Activated T-helper 2 cell treated with anti-CD3 and anti-CD28 coated beads, Interferon-gamma antibody, Interleukin-2, Interleukin-4, amounts not matched to agents 10 μg/mL and 5 μg/mL and 100 μg/mL, durations not matched to agents 14 hours and 24 hours and 36 hours (primary cell): ENCODE measurements around the gene ZNHIT6. TPM values are rescaled to one million over a fixed set of nuclear protein-coding genes. Genes with fewer than 3 reads are reported as not detected.

ENCODE experiments used
- DNase-seq: peaks from one replicate; pipeline ENCODE4 v3.0.0; 2021; ENCODE audit warnings: low spot score
- H3K27ac Mint-ChIP-seq: one replicate; pipeline ENCODE4 v1.8.0; 2021; ENCODE audit warnings: mixed read lengths
- H3K27me3 Mint-ChIP-seq: one replicate; pipeline ENCODE4 v1.8.0; 2021; ENCODE audit warnings: low read depth, mixed read lengths
- H3K36me3 Mint-ChIP-seq: one replicate; pipeline ENCODE4 v1.8.0; 2021; ENCODE audit warnings: low read depth, mixed read lengths
- H3K4me1 Mint-ChIP-seq: one replicate; pipeline ENCODE4 v1.8.0; 2021; ENCODE audit warnings: low read depth, mixed read lengths
- H3K4me3 Mint-ChIP-seq: one replicate; pipeline ENCODE4 v1.8.0; 2021; ENCODE audit warnings: low read depth, mild to moderate bottlenecking, moderate library complexity, mixed read lengths
- H3K9me3 Mint-ChIP-seq: one replicate; pipeline ENCODE4 v1.8.0; 2021; ENCODE audit warnings: mixed read lengths
- intact Hi-C: fragments of 100-400 bp; cut with micrococcal nuclease; formaldehyde crosslinking; loops from one replicate; pipeline ENCODE4 v1.15.1; 2023
- total RNA-seq: library from RNA; stranded (reverse); gene quantifications from 2 replicates; pipeline ENCODE4 v1.2.3, GENCODE V29; 2022

ZNHIT6 gene
- total RNA-seq, 1 donor from 2014 or later = 21.8 TPM

DNA sequence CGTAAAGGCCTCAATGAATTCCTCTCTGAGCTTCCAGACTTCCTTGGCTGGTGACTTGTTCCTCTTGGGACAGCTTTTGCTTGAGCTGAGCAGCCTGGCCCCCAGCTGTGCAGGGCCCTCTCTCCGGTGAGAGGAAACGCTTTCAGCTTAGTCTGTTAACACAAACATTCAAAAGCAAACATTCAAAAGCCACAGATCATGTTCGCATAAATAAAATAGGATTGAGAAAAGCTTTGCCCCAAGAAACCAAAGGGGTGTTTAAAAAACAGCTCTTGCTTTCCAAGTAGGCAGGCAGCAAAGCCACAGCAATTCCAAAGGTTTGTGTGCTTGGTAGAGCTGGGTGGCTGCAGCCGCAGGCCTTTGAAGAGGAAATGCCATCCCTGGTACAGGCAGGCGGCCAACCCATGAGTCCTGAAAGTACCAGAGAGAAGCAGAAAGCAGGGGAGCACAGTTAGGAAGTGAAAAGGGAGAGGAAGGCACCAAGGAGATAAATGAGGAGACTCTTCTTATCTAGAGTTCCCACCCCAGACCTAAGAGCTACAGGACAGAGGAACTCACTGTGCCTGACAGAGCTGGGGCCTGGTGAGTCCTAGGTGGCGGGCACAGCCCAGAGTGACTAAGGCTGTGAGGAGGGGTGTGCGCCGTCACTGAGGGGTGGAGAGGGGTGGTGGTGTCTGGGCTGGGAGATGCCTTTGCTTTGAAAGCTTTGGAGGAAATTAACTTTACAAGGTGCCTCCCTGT lies 79.3 kb downstream of the ZNHIT6 start:
- intact Hi-C loops = no loop called here
- H3K4me3 Mint-ChIP-seq = no peak overlapping the region
- peaks cover 6% of the 10 kb centered on the region for H3K9me3 Mint-ChIP-seq
- no peak for DNase-seq
- H3K27ac Mint-ChIP-seq = no peak overlapping the region
- no peaks in the 10 kb centered on the region for H3K4me1 Mint-ChIP-seq
- peaks cover 8% of the 10 kb centered on the region for H3K36me3 Mint-ChIP-seq
- H3K27me3 Mint-ChIP-seq = no peaks in the 10 kb centered on the region

DNA sequence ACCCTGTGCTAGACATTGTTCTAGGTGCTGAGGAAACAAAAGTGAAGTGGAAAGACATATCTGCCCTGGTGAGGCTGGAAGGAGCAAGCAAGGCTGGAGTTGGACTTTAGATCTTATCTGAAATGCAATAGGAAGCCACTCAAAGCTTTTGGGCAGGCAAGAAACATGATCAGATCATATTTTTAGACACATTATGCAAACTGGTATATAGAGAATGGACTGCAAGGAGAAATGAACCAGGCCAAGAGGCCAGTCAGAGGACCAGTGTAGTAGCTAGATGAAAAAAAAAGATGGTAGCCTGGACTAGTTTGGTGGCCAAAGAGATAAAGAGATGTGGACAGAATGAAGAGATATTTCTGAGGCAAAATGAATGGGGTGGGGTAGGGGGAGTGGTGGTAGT lies 81.4 kb downstream of the ZNHIT6 start:
- H3K36me3 Mint-ChIP-seq = peaks cover 16% of the 10 kb centered on the region
- no peak for DNase-seq
- intact Hi-C loops = no loop called here
- H3K9me3 Mint-ChIP-seq = peaks cover 16% of the 10 kb centered on the region
- H3K27ac Mint-ChIP-seq = no peak overlapping the region
- H3K27me3 Mint-ChIP-seq = no peaks in the 10 kb centered on the region
- H3K4me3 Mint-ChIP-seq = no peak overlapping the region
- H3K4me1 Mint-ChIP-seq = peaks cover 7% of the 10 kb centered on the region

DNA sequence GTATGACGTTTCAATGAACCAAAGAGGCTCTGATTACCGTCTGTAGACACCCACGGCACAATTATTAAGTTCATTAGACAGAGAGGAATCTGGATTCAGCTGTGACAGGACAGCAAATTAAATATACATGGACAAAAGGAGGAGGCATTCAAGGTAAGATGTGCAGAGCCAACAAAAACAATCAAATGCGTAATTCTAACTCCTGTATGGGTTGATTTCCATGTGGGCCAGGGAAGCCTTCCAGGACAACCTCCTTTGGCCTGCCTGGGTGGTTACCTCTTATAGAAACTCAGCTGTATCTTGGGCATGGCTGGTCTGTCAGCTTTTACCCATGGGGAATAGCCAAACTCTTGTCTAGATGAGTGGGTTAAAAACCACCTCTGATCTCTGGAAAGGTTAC lies 83.9 kb downstream of the ZNHIT6 start:
- DNase-seq = no peak
- Mint-ChIP-seq H3K27ac (no peak overlapping the region), H3K9me3 (peaks cover 33% of the 10 kb centered on the region), H3K36me3 (peaks cover 21% of the 10 kb centered on the region), H3K4me3 (no peak overlapping the region), H3K27me3 (no peaks in the 10 kb centered on the region), H3K4me1 (peaks cover 7% of the 10 kb centered on the region)
- intact Hi-C loops = loop anchor here (5.0 kb wide), 1 partner anchor 47 kb away; no protein-coding TSS in a partner anchor

DNA sequence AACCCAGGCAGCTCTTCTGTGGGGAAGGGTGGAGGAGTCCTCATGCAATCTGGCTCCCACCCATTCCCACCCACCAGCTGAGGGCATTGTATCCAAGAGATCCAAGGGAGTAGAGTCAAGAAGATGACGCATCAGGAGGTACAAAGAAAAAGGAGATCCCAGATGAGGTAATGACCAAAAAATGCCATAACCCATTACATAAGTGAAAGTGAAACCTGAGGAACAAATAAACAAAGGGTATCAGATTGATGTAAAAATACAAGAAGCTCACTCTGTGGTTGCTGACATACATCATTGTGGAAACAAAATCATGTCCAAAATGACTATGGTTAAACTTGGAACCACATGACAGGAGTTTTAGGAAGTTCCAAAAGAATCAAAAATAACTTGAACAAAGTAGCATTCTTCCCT lies 85.2 kb downstream of the ZNHIT6 start:
- intact Hi-C loops = loop anchor here (5.0 kb wide), 1 partner anchor 46 kb away; no protein-coding TSS in a partner anchor
- H3K9me3 Mint-ChIP-seq = peaks cover 33% of the 10 kb centered on the region
- peaks cover 21% of the 10 kb centered on the region for H3K36me3 Mint-ChIP-seq
- H3K27ac Mint-ChIP-seq = no peak overlapping the region
- no peak for DNase-seq
- peaks cover 7% of the 10 kb centered on the region for H3K4me1 Mint-ChIP-seq
- no peak overlapping the region for H3K4me3 Mint-ChIP-seq
- H3K27me3 Mint-ChIP-seq = no peaks in the 10 kb centered on the region

DNA sequence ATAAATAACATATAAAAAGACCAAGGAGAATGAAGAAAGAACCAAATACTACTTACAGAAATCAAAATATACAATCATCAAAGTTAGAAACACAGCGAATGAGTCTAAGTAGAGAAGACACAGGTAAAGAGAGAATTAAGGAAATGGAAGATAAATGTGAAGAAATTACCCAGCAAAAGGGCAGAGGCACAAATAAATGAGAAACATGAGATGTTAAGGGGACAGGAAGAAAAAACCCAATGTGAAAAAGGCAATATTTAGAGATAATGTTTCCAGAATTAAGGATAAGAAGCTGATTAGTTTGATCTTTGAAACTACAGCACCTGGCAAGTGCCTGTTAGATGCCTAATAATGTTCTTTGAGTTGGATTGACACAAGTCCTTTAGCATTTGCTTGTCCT lies 86.8 kb downstream of the ZNHIT6 start:
- peaks cover 7% of the 10 kb centered on the region for H3K4me1 Mint-ChIP-seq
- no peak for DNase-seq
- H3K27me3 Mint-ChIP-seq = no peaks in the 10 kb centered on the region
- peaks cover 13% of the 10 kb centered on the region for H3K36me3 Mint-ChIP-seq
- intact Hi-C loops = loop anchor here (5.0 kb wide), 1 partner anchor 44 kb away; no protein-coding TSS in a partner anchor
- no peak overlapping the region for H3K4me3 Mint-ChIP-seq
- peaks cover 33% of the 10 kb centered on the region for H3K9me3 Mint-ChIP-seq
- no peak overlapping the region for H3K27ac Mint-ChIP-seq

DNA sequence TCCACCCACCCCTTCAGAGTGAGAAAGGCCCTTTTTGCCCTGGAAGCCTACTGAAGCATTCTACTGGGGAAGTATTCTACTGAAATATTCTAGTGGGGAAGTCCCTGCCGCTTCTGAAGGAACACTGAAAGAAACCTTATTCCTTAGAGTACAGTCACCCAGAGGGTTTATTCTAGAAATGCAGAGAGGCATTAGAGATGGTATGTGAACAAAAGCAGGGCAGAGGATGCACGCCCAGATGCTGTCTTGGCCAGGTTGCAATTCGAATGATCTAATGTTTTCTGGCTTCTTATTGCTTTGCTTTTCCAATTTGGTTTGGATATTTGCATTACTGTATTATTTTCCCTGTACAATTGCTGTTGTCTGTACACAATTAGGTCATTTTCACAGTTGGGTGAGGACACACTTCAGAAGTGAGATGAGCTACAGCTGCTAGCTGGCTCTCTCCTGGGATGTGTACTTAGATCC lies 90.6 kb downstream of the ZNHIT6 start:
- intact Hi-C loops = no loop called here
- Mint-ChIP-seq H3K4me1 (peaks cover 3% of the 10 kb centered on the region), H3K36me3 (peaks cover 10% of the 10 kb centered on the region), H3K27me3 (peaks cover 1% of the 10 kb centered on the region), H3K4me3 (no peak overlapping the region), H3K27ac (no peak overlapping the region), H3K9me3 (peaks cover 24% of the 10 kb centered on the region)
- DNase-seq = no peak

DNA sequence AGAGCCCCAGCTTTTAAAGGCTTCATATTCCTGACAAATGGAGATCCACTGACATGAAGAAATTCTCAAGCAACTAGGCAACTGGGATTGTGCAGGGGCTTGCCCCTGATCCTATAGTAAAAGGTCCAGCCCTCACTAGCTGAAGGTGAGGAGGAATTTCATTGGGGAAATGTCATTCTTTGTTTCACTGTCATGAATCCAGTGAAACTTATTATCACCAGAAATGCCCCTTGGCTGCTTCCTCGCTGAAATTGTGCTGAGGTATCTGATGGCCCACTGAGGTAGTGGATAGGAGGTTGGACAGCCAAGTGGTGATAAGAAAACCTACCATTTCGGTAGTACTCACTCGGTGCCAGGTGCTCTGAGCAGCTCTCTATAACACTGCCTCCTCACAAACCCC lies 91.5 kb downstream of the ZNHIT6 start:
- Mint-ChIP-seq H3K27ac (no peak overlapping the region), H3K9me3 (peaks cover 16% of the 10 kb centered on the region), H3K27me3 (peaks cover 1% of the 10 kb centered on the region), H3K4me3 (no peak overlapping the region), H3K36me3 (peaks cover 4% of the 10 kb centered on the region), H3K4me1 (no peaks in the 10 kb centered on the region)
- no peak for DNase-seq
- intact Hi-C loops = no loop called here

DNA sequence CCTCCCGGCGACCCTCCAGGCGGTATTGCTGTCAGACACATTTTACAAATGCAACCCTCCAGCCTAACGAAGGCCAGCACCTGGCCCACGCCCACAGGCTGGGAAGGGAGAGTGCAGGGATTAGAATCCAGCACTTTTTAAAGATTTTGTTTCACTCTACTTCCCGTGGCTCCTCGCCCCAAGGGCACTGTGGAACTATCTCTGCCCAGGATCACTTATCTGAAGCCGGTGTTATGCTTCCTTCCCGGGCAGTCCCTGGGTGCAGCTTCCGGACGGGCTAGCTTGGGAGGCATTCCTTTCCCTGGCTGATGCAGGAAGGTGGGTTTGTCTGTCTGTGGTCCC lies 91.9 kb downstream of the ZNHIT6 start:
- no peak overlapping the region for H3K27ac Mint-ChIP-seq
- DNase-seq = no peak
- H3K36me3 Mint-ChIP-seq = peaks cover 2% of the 10 kb centered on the region
- H3K9me3 Mint-ChIP-seq = peaks cover 13% of the 10 kb centered on the region
- H3K4me3 Mint-ChIP-seq = no peak overlapping the region
- intact Hi-C loops = no loop called here
- no peaks in the 10 kb centered on the region for H3K4me1 Mint-ChIP-seq
- peaks cover 1% of the 10 kb centered on the region for H3K27me3 Mint-ChIP-seq

DNA sequence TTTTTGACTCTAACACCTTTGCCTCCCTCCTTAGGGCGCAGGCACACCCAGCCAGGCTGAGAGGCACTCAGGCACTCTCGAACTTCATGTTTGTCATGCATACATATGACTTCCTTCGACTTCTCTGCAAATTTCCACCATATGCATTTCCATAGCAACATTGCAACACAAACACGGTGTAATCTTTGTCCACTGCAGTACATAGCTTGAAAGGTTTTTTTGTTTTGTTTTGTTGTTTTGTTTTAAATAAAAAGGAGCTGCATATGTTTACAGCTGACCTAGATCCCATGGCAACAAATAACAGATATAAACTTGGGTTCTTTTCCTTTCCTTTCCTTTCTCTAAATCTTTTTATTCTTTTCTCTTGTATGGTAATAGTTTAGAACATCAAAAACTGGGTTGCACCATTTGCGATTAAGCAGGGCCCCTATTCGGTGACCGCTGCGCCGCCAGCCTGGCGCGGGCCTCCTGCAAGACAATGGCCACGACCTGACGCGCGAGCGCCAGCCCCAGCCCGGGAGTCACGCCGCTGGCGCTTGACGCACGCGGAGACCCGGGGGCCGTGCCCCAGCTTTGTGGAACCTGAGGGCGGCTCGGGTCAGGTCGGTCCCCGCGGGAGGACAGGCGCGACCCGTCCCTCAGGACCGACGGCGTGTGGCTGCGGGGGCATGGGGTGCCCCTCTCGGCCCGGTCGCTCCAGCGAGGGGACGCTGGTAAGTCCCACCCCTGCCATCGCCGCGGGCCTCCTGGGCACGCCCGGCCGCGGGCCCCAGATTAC lies 92.5 kb downstream of the ZNHIT6 start:
- H3K4me3 Mint-ChIP-seq = no peak overlapping the region
- H3K27ac Mint-ChIP-seq = no peak overlapping the region
- no peaks in the 10 kb centered on the region for H3K4me1 Mint-ChIP-seq
- intact Hi-C loops = no loop called here
- peaks cover 1% of the 10 kb centered on the region for H3K27me3 Mint-ChIP-seq
- no peak for DNase-seq
- H3K9me3 Mint-ChIP-seq = peaks cover 8% of the 10 kb centered on the region
- H3K36me3 Mint-ChIP-seq = no peaks in the 10 kb centered on the region

DNA sequence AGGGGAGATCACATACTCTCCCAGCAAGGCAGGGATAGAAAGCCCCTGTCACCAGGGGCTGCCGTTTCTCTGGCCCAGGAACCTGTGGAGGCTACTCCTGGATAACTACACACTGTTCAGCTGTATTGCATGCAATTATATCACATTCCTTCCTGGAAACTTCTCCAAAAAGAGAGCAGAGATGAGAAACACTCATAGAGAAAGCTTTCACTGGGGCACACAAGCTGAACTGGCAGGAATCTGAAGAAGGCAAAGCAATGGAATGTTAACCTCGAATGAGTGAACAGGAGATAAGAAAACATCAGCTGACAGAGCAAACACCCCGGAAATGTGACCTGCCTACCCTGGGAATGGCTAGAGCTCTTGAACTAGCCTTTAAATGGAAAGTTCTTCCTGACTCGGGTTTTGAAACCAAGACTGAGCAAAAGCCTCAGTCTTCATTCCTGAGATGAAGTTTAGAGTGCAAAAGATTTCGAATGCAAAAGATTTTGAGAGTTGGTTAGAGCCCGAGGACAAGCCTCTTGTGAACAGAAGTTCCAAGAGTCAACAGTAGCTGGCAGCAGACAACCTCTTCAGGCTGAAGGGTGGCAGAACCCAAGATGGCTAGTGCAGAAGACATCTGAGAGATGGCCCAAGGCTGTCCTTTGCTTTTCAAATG lies 95.4 kb downstream of the ZNHIT6 start:
- no peaks in the 10 kb centered on the region for H3K9me3 Mint-ChIP-seq
- H3K36me3 Mint-ChIP-seq = no peaks in the 10 kb centered on the region
- no peak overlapping the region for H3K4me3 Mint-ChIP-seq
- peaks cover 1% of the 10 kb centered on the region for H3K27me3 Mint-ChIP-seq
- no peak for DNase-seq
- intact Hi-C loops = no loop called here
- H3K4me1 Mint-ChIP-seq = no peaks in the 10 kb centered on the region
- H3K27ac Mint-ChIP-seq = no peak overlapping the region

DNA sequence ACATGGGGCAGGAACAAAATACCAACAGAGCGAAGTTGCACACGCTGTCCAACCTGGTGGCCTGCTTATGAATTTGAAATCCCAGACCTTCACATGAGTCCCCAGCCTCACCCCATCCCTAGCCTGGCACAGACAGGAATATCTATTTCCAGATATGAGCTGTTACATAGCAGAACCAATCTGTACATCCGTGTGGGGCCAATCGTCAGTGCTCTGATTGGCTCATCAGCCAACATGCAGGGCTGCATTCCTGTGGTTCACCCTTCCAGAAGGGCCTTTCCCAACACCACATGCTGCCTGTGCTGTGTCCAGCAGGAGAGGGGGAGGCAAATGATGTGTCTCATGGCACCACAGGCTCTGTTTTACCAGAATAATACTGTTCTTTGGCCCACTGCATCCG lies 96.4 kb downstream of the ZNHIT6 start:
- no peaks in the 10 kb centered on the region for H3K4me1 Mint-ChIP-seq
- H3K4me3 Mint-ChIP-seq = no peak overlapping the region
- no peaks in the 10 kb centered on the region for H3K36me3 Mint-ChIP-seq
- peaks cover 1% of the 10 kb centered on the region for H3K27me3 Mint-ChIP-seq
- H3K27ac Mint-ChIP-seq = no peak overlapping the region
- no peaks in the 10 kb centered on the region for H3K9me3 Mint-ChIP-seq
- intact Hi-C loops = no loop called here
- no peak for DNase-seq

DNA sequence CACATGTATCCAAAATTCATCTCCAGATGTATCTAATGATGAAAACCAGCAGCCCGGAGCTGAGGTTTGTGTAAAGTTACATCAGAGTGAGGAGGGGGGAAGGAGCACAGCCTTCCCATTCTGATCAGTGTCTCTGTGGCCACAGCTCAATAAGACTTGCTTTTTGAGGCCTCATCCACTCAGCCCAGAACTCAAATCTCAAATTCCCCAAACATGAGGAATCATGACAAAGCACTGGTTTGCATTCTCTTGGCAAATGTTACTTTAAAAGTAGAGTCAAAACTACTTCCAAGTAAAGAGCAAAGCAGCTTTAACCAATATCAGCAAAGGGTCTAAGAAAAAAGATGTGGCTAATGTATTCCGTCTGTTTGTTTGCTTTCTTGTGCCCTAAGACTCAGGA lies 96.8 kb downstream of the ZNHIT6 start:
- Mint-ChIP-seq H3K4me1 (no peaks in the 10 kb centered on the region), H3K27me3 (peaks cover 1% of the 10 kb centered on the region), H3K36me3 (no peaks in the 10 kb centered on the region), H3K9me3 (no peaks in the 10 kb centered on the region), H3K27ac (no peak overlapping the region), H3K4me3 (no peak overlapping the region)
- intact Hi-C loops = no loop called here
- DNase-seq = no peak

DNA sequence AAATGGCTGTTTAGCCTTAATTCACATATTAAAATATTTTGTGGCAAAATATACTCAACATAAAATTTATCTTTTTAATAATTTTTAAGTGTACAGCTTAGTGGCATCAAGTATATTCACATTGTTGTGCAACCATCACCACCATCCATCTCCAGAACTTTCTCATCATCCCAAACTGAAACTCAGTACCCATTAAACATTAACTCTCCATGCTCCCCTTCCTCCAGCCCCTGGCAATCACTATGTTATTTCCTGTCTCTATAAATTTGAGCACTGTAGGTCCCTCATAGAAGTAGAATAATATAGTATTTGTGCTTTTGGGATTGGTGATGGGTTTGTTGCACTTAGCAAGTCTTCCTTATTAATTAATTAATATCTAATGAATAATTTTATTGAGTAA lies 98.3 kb downstream of the ZNHIT6 start:
- Mint-ChIP-seq H3K27ac (no peak overlapping the region), H3K27me3 (peaks cover 1% of the 10 kb centered on the region), H3K4me3 (no peak overlapping the region), H3K9me3 (no peaks in the 10 kb centered on the region), H3K4me1 (no peaks in the 10 kb centered on the region), H3K36me3 (no peaks in the 10 kb centered on the region)
- intact Hi-C loops = no loop called here
- DNase-seq = no peak
